IPS-NIHi7 (cell line): Measurements from ENCODE around the gene MFAP1.
"Not testable (repeated sequence)": the region's sequence is repeated elsewhere in the genome, so short reads cannot be mapped to it uniquely, and the experiment has no call there.

ENCODE experiments used
- DNase-seq: peaks from one replicate; pipeline ENCODE4 v3.0.0; 2012; ENCODE audit warnings: mixed read lengths; ENCODE audit errors: extremely low spot score

Gene MFAP1, protein sequence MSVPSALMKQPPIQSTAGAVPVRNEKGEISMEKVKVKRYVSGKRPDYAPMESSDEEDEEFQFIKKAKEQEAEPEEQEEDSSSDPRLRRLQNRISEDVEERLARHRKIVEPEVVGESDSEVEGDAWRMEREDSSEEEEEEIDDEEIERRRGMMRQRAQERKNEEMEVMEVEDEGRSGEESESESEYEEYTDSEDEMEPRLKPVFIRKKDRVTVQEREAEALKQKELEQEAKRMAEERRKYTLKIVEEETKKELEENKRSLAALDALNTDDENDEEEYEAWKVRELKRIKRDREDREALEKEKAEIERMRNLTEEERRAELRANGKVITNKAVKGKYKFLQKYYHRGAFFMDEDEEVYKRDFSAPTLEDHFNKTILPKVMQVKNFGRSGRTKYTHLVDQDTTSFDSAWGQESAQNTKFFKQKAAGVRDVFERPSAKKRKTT

DNA sequence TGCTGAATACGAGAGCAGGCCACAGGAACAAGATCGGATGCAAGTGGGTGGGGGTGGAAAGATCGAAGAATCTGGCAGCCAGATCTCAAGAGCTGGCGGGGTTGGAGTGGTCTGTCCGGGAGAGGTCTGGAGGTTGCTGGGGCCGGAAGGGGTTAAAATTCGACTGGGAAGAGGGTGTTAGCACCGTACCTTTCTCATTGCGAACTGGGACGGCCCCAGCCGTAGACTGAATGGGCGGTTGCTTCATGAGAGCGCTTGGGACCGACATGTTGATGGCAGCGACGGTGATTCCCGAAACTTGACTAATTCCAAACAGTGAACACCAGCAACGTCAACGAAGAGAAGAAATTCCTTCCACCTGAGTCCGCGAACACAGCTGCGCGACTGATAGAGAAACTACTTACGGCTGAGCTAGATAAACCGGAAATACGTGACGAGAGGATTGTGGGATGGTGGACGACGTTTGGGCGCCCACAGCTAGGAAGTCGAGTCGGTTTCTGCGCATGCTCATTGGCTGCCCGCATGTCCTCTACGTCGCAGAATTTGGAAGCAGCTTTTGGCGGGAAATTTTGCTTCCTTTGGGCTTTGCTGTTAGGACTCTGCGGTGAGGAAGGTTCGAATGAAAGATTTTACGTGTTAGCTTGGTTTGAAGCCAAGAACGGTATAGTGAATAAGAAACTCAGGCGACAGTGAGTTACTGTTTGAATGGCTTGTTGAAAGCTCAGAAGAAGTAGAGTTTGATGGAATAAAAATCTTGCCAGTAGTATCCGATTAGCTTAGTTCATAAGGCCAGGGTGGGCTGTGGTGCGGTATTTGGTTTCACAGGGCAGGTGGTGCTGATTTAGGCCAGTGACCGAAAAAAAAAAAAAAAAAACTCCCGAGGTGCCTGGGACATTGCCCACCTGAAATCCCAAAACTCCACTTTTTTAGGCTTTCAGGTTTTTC is at the start of gene MFAP1:
Gene MFAP1, minus strand, starts transcription at position 389 of the 945 bp plus-strand sequence. Its CDS starts 121 bp downstream, at position 268.
- DNase-seq = peak; percentile 96

DNA sequence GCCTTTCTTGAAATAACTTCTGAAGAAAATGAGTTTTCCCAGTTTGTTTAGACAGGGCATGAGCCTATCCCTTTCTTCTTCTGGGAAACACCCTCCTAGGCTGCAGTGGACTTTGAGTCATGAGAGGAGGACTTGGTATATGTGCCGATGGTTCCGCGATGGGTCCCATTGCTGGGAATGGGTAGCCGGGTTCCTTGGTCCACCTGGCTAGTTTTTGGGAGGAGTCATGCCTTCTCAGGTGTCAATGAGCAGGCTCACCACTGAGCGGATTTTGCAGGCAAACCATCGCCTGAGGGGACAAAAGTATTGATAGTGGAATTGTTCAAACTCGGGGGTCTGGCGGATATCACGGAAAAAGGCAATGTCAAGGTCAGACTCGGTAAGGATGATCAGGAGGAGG is 49.2 kb upstream of the MFAP1 start:
- no peak for DNase-seq

DNA sequence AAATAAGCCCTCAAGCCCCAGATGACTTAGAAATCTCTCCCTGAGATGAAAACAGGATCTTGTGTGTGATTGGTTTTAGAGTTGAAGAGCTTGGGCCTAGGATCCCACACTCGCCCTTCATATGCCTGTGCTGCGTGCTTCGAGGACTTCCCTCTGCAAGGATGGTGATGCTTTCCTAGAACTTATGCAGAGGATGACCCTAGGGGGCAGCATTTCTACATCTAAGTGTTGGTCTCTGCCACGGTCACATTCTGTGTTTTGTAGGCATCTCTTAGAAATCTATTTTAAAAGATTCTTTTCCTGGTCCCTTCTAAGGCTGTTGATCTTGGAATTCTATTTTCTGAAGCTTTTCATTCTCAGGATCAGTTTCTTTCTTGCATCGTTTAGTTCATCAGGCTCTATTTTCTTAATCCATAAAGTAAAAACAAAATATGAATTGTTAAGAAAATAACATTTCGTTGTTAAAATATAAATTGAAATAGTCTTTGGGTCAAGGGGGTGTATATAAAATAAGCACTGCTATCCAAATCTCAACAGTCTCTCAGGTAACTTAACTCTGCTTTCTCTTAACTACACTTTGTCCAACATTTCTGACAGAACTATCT is 48.0 kb upstream of the MFAP1 start:
- peak; percentile 80 for DNase-seq

DNA sequence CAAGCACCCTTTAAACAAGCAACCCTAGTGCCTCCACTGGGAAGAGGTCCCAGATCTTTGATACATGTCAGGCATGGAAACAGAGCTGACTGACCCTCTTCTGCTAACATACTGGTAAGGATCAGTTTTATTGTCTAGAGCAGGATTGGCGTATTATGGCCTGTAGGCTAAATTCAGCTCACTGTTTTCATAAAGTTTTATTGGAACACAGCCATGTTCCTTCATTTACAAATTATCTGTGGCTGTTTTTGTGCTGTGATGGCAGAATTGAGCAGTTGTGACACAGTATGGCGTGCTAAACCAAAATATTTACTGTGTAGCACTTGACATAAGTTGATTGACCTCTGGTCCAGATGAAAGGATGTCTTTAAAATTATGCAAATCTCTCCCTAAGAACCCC is 47.3 kb upstream of the MFAP1 start:
- no peak for DNase-seq

DNA sequence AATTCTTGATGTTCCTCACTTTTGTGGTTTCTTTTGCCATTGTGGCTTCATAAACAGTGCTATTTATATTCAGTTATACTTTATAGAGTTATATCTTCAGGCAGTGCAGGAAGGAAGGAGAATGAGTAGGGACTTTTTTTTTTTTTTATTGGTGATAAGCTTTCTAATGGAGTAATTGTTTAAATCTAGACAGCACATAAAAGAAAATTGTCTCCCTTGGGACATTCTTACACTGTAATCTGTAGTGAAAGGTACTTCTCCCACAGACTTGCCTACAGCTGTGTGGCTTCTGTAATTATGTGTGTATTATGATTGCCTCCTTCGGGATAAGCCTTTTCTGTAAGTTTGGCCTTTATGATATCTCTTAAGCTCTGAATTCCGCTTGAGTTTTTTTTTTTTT is 43.9 kb upstream of the MFAP1 start:
- DNase-seq = no peak

DNA sequence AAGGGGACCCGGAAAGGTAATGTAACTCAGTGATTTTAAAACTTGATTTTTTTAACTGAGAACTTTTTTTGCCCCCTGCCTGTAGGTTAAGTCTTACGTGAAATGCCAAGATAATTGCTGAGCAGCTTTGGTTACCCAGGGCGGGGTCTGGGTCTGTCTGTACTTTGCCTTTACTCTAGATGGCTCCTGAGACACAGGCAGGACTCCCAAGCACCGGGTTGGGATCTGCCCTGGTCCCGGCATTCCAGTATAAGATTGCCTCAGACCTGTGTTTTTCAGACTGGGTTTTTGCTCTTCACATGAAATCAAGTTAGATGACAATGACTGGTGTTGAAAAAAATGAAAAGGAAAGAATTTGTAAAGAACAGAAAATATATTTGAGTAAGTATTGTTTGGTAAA is 42.6 kb upstream of the MFAP1 start:
- no peak for DNase-seq

DNA sequence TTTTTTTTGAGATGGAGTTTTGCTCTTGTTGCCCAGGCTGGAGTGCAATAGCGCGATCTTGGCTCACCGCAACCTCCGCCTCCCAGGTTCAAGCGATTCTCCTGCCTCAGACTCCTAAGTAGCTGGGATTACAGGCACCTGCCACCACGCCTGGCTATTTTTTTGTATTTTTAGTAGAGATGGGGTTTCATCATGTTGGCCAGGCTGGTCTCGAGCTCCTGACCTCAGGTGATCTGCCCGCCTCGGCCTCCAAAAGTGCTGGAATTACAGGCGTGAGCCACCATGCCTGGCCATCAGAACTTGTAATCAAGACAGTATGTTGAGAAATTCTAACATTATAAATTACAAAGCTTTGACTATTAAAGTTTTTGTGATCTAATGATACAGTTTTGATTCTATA is 42.1 kb upstream of the MFAP1 start:
- not testable (repeated sequence) for DNase-seq

DNA sequence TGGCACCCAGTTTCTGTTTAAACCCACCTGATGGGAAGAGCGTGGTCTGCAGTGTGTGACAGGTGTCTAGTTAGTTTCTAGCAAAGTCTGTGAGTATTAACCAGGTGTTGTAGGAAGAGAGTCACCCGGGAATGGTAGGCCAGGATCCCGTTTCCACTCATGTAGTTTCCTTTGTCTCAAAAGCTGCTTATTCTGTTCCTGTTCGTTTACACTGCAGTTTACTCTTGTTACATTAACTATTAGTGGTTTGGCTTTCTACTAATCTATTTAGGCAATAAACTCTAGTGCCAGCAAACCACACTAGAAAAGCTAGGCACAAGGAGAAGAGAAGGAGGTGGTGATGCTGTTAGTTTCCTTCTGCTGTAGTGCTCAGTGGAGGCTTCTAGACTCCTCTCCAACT is 35.1 kb upstream of the MFAP1 start:
- DNase-seq = no peak

DNA sequence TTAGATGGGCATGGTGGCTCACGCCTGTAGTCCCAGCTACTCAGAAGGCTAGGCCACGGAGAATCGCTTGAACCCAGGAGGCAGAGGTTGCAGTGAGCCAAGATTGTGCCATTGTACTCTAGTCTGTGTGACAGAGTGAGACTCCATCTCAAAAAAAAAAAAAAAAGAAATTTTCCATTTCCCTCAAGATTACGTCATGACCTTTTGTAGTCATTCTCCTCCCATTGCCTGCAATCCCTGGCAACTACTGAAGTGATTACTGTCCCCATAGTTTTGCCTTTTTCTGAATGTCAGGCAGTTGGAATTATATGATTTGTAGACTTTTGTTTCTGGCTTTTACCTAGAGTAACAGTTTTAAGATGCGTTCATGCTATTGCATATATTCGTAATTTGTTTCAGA is 30.3 kb upstream of the MFAP1 start:
- DNase-seq = no peak

DNA sequence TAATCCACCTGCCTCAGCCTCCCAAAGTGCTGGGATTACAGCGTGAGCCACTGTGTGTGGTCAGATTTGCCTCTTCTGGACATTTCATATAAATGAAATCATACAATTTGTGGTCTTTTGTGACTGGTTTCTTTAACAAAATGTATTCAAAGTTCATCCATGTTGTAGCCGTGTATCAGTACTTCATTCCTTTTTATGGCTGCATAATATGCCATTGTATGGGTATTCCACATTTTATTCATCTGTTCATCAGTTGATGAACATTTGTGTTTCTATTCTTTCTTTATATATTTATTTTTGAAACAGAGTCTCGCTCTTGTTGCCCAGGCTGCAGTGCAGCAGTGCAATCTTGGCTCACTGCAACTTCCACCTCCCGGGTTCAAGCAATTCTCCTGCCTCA is 28.1 kb upstream of the MFAP1 start:
- no peak for DNase-seq

DNA sequence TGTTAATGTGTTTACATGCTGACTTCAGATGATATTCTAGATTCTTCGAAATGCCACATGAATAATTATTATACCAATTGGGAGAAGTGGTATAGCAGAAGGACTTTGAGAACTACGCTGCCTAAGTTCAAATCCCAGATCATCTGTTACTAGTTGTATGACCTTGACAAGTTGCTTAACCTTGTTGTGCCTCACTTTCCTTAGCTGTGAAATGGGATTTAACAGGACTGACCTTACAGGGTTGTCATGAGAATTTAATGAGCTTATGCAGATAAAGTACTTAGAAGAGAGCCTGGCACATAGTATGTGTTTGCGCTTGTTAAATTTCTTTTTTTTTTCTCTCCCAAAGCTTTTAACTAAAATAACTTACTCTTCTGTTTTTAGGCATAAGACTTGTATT is 26.8 kb upstream of the MFAP1 start:
- no peak for DNase-seq

DNA sequence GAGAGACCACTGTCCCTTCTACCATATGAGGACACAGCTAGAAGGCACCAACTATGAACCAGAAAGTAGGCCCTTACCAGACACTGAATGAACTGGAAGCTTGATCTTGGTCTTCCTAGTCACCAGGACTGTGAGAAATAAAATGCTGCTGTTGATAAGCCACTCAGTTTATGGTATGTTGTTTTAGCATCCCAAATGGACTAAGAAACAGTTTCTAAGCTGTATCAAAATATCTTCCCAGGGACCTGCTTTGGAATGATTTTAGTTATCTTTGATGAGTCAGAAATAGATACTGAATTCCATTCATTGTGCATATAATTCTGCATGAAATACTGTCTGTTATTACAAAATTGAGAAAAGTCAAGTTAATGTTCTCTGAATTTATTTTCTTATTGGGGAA is 20.9 kb upstream of the MFAP1 start:
- no peak for DNase-seq

DNA sequence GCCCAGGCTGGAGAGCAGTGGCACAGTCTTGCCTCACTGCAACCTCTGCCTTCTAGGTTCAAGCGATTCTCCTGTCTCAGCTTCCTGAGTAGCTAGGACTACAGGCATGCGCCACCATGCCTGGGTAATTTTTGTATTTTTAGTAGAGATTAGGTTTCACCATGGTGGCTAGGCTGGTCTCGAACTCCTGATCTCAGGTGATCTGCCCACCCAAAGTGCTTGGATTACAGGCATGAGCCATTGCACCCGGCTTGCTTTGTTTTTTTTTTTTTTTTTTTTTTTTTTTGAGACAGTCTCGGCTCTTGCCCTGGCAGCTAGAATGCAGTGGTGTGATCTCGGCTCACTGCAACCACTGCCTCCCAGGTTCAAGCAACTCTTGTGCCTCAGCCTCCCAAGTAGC is 8.0 kb upstream of the MFAP1 start:
- DNase-seq = not testable (repeated sequence)

DNA sequence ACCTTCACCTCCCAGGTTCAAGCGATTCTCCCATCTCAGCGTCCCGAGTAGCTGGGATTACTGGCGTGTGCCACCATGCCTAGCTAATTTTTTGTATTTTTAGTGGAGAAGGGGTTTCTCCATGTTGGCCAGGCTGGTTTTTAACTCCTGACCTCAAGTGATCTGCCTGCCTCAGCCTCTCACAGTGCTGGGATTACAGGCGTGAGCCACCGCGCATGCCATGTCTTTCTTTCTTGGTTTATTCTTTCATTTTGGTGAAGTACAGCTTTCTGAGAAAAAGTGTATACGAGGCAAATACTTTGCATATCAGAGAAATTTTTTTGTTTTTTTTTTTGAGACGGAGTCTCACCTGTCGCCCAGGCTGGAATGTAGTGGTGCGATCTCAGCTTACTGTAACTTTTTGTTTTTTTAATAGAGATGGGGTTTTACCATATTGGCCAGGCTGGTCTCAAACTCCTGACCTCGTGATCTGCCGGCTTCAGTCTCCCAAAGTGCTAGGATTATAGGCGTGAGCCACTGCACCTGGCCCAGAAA is 7.1 kb upstream of the MFAP1 start:
- DNase-seq = not testable (repeated sequence)

DNA sequence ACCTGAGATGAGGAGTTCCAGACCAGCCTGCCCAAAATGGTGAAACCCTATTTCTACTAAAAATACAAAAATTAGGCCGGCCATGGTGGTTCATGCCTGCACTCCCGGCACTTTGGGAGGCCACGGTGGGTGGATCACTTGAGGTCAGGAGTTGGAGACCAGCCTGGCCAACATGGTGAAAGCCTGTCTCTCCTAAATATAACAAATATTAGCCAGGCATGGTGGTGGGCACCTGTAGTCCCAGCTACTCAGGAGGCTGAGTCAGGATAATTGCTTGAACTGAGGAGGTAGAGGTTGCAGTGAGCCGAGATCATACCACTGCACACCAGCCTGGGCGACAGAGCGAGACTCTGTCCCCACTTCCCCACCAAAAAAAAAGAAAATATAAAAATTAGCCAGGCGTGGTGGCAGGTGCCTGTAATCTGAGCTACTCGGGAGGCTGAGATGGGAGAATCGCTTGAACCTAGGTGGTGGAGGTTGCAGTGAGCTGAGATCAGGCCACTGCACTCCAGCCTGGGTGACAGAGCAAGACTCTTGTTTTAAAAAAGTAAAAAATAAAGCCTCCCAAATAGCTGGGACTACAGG is 6.3 kb upstream of the MFAP1 start:
- not testable (repeated sequence) for DNase-seq

DNA sequence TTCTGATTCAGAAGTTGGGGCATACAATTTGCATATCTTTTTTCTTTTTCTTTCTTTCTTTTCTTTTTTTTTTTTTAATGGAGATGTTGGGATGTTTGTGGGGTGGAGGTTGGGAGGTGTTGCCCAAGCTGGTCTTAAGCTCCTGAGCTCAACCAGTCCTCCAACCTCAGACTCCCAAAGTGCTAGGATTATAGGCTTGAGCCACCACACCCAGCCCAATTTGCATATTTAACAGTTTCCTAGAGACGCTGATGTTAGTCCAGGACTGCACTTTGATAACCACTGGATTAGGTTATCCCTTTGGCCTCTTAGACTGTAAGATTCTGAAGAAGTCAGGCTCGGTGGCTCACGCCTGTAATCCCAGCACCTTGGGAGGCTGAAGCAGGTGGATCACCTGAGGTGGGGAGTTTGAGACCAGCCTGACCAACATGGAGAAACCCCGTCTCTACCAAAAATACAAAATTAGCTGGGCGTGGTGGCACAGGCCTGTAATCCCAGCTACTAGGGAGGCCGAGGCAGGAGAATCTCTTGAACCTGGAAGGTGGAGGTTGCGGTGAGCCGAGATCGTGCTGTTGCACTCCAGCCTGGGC is 5.6 kb upstream of the MFAP1 start:
- not testable (repeated sequence) for DNase-seq

DNA sequence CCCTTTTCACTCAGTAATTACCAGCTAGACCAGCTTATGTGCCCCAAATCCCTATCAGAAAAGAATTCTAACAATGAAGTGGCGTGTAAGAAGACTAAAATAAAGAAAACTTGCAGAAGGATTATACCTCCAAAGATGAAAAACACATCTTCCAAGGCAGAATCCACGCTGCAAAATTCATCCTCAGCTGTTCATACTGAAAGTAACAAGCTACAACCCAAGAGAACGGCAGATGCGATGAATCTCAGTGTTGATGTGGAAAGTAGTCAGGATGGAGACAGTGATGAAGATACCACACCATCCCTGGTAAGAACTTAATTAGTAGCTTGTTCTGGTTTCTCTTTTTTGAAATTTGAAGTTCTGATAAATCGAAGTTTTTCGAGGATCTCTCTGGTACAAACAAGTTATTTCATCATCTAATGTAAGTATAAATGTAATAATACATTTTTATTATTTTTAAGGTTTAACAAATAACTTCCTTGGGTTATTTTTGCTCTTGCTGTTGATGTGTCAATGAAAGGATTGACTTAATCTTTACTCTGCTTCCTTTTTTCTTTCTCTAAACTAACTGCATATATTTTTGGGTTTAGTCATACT is 3.7 kb upstream of the MFAP1 start:
- DNase-seq = no peak

DNA sequence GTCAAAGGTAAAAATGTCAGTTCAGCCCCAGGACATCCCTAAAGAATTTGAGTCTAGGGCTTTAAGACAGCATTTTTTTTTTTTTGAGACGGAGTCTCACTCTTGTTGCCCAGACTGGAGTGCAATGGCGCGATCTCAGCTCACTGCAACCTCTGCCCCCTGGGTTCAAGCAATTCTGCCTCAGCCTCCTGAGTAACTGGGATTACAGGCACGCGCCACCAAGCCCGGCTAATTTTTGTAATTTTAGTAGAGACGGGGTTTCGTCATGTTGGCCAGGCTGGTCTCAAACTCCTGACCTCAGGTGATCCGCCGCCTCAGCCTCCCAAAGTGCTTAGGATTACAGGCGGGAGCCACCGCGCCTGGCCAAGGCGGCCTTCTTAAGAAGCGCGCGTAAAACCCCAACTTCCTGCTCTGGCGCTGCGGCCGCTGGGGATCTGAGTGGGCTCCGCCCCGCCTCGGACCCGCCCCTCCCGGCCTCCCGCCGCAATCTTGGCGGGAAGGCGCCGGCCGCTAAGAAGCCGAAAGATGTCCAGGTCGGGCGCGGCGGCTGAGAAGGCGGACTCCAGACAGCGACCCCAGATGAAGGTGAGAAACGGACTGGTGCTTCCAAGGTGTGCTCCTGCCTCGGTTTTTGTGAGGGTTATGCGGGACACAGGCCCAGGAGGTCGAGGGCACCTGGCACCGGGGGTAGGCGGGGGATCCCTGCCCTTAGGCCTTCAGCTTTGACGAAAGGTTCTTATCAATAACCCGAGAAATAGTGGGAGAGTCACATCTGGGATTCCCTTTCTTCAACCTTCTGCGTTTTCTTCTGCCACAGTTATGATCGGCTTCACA is 2.2 kb upstream of the MFAP1 start, which contains the start of gene WDR76:
Gene WDR76, plus strand, starts transcription at position 495 of the 834 bp plus-strand sequence. Its CDS starts 31 bp downstream, at position 526.
- peak; percentile 91 for DNase-seq

DNA sequence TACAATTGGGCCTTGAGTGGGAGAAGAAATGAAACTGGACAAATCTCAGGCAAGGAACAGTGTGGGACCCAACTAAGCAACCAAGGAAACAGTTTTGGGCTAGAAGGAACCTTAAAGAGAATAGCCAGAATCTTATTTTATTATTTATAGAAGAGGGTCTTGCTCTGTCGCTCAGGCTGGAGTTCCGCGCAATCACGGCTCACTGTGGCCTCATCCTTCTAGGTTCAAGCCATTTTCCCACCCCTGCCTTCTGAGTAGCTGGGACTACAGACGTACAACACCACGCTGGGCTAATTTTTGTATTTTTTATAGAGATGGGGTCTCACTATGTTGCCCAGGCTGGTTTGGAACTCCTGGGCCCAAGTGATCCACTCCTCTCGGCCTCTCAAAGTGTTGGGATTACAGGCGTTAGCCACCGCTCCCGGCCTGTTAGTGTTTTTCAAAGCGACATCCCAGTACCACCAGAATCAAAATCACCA is 1.6 kb upstream of the MFAP1 start:
- no peak for DNase-seq

DNA sequence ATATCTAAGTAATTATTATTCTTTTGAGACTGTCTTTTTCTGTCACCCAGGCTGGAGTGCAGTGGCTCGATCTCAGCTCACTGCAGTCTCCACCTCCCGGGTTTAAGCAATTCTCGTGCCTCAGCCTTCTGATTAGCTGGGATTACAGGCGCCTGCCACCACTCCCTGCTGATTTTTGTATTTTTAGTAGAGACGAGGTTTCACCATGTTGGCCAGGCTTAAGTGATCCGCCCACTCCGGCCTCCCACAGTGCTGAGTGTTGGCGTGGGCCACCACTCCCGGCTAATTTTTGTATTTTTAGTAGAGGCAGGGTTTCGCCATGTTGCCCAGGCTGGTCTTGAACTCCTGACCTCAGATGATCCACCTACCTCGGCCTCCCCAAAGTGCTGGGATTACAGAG is 815 bp upstream of the MFAP1 start:
- DNase-seq = not testable (repeated sequence)
